IMR-90 (cell line): ENCODE data around the gene ST14.

Experiments
- FOS ChIP-seq: fragments of 150-350 bp; IDR thresholded peaks from 2 replicates; pipeline ENCODE4 v1.6.1; 2016; ENCODE audit warnings: low read depth, low read length
- POLR2A ChIP-seq: IDR thresholded peaks from 2 replicates; pipeline ENCODE4 v1.6.1; 2012; ENCODE audit warnings: mild to moderate bottlenecking, low read depth, low read length
- SMC3 ChIP-seq: fragments of 150-350 bp; IDR thresholded peaks from 2 replicates; pipeline ENCODE4 v1.6.1; 2016; ENCODE audit warnings: low read depth, mild to moderate bottlenecking, antibody characterized with exemption, low read length, moderate library complexity
- TF ChIP-seq, protein P1 (sequence below): conservative IDR thresholded peaks from 2 replicates; pipeline ENCODE4 v1.5.1; 2012; ENCODE audit warnings: mild to moderate bottlenecking, low read depth, low read length, improper control_type of control experiment
- TF ChIP-seq, protein P2 (sequence below): fragments of 150-350 bp; IDR thresholded peaks from 2 replicates; pipeline ENCODE4 v1.6.1; 2016; ENCODE audit warnings: low read depth, mild to moderate bottlenecking, low read length, moderate library complexity, borderline replicate concordance

GRCh38 chr11:130213979-130214281 lies 54.3 kb downstream of the ST14 start:
- TF ChIP-seq, protein P1, sequence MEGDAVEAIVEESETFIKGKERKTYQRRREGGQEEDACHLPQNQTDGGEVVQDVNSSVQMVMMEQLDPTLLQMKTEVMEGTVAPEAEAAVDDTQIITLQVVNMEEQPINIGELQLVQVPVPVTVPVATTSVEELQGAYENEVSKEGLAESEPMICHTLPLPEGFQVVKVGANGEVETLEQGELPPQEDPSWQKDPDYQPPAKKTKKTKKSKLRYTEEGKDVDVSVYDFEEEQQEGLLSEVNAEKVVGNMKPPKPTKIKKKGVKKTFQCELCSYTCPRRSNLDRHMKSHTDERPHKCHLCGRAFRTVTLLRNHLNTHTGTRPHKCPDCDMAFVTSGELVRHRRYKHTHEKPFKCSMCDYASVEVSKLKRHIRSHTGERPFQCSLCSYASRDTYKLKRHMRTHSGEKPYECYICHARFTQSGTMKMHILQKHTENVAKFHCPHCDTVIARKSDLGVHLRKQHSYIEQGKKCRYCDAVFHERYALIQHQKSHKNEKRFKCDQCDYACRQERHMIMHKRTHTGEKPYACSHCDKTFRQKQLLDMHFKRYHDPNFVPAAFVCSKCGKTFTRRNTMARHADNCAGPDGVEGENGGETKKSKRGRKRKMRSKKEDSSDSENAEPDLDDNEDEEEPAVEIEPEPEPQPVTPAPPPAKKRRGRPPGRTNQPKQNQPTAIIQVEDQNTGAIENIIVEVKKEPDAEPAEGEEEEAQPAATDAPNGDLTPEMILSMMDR = no peak
- no peak for TF ChIP-seq SMC3
- TF ChIP-seq POLR2A = no peak
- TF ChIP-seq, protein P2, sequence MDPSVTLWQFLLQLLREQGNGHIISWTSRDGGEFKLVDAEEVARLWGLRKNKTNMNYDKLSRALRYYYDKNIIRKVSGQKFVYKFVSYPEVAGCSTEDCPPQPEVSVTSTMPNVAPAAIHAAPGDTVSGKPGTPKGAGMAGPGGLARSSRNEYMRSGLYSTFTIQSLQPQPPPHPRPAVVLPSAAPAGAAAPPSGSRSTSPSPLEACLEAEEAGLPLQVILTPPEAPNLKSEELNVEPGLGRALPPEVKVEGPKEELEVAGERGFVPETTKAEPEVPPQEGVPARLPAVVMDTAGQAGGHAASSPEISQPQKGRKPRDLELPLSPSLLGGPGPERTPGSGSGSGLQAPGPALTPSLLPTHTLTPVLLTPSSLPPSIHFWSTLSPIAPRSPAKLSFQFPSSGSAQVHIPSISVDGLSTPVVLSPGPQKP = no peak
- TF ChIP-seq FOS = no peak
